ENCODE measurements around the gene LAMTOR2.

DNA sequence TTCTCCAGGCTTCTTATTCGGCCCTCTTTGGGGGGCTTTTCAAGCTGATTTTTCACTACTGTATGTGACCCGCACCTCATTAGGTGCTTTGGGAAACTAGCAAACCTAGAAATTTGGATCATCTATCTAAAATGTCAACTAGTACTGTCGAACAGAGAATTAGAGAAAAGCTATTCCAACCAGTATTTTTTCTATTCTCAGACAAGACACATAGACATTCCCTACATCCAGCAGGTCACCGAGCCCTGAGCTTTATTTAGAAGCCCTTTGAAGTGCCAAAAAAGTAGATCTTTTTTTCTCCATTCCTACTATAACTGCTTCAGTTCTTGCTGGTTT is 33.5 kb upstream of the LAMTOR2 start:
- no peak for TF ChIP-seq EZH2 (IDR thresholded peaks at IDR 0.05; ENCODE audit: insufficient read depth, low read length)
- TF ChIP-seq CTCF (IDR thresholded peaks at IDR 0.05; ENCODE audit: insufficient read depth, low read depth, low read length), result no peak
